Naive thymus-derived CD4-positive, alpha-beta T cell (primary cell): ENCODE data around the gene CDK4. TPM values are rescaled to one million over a fixed set of nuclear protein-coding genes. Genes with fewer than 3 reads are reported as not detected.

Experiments used
- ATAC-seq: fragments of 150-1000 bp; cut with Tn5 transposase; 2 replicates; pipeline ENCODE4 v1.10.0; 2021; ENCODE audit warnings: mild to moderate bottlenecking, moderate library complexity
- CTCF ChIA-PET: fragments of 350-600 bp; sonication (Branson Sonifier 250); formaldehyde crosslinking; loops from one replicate; lab custom pipeline; 2021; ENCODE audit warnings: antibody characterized with exemption; lab: Charles Lee
- POLR2A ChIA-PET: fragments of 350-600 bp; sonication (Branson Sonifier 250); formaldehyde crosslinking; loops from one replicate; lab custom pipeline; 2021; ENCODE audit warnings: antibody characterized with exemption, inconsistent platforms; lab: Charles Lee
- DNase-seq, 9 donors: peaks; one replicate each; pipeline versions ENCODE4 v3.0.0 to v3.0.0-alpha.2; 2020 to 2022; ENCODE audit warnings: mixed read lengths in 1 of 9
- H3K27ac ChIP-seq: one replicate; pipeline ENCODE4 v1.7.0; 2013; ENCODE audit warnings: mild to moderate bottlenecking, low read depth, low read length, moderate library complexity
- H3K27me3 ChIP-seq, 2 donors: one replicate each; pipeline ENCODE4 v1.7.0; 2013; ENCODE audit warnings: low read length in 2 of 2, mild to moderate bottlenecking in 2 of 2, moderate library complexity in 2 of 2; ENCODE audit not compliant: control insufficient read depth in 2 of 2, insufficient read depth in 2 of 2
- H3K36me3 ChIP-seq, 3 experiments: 1 replicate in 2 of 3; 2 replicates in 1 of 3; pipeline ENCODE4 v1.7.0; 2013; ENCODE audit warnings: low read length in 3 of 3, mild to moderate bottlenecking in 3 of 3, moderate library complexity in 1 of 3; ENCODE audit not compliant: insufficient read depth in 3 of 3, control insufficient read depth in 2 of 3
- H3K4me1 ChIP-seq, 2 donors: one replicate each; pipeline ENCODE4 v1.7.0; 2013; ENCODE audit warnings: low read length in 2 of 2, mild to moderate bottlenecking in 2 of 2, moderate library complexity in 1 of 2; ENCODE audit not compliant: control insufficient read depth in 2 of 2, insufficient read depth in 2 of 2
- H3K4me3 ChIP-seq: 2 replicates; pipeline ENCODE4 v1.7.0; 2013; ENCODE audit warnings: mild to moderate bottlenecking, low read length
- H3K9me3 ChIP-seq, 3 experiments: 1 replicate in 2 of 3; 2 replicates in 1 of 3; pipeline ENCODE4 v1.7.0; 2013; ENCODE audit warnings: low read length in 3 of 3; ENCODE audit not compliant: control insufficient read depth in 2 of 3
- H3K27ac Mint-ChIP-seq, 9 donors: one replicate each; pipeline ENCODE4 v1.8.0; 2020 to 2022; ENCODE audit warnings: mixed read lengths in 9 of 9, mild to moderate bottlenecking in 8 of 9, moderate library complexity in 5 of 9, inconsistent platforms in 2 of 9
- H3K27me3 Mint-ChIP-seq, 5 donors: one replicate each; pipeline ENCODE4 v1.8.0; 2021 to 2022; ENCODE audit warnings: mixed read lengths in 5 of 5, mild to moderate bottlenecking in 1 of 5
- H3K36me3 Mint-ChIP-seq, 5 donors: one replicate each; pipeline ENCODE4 v1.8.0; 2020 to 2022; ENCODE audit warnings: mixed read lengths in 5 of 5, mild to moderate bottlenecking in 3 of 5, inconsistent platforms in 1 of 5
- H3K4me1 Mint-ChIP-seq, 7 donors: one replicate each; pipeline ENCODE4 v1.8.0; 2020 to 2022; ENCODE audit warnings: mixed read lengths in 7 of 7, mild to moderate bottlenecking in 3 of 7, inconsistent platforms in 1 of 7
- H3K4me3 Mint-ChIP-seq, 10 donors: one replicate each; pipeline ENCODE4 v1.8.0; 2020 to 2022; ENCODE audit warnings: mild to moderate bottlenecking in 10 of 10, mixed read lengths in 10 of 10, moderate library complexity in 6 of 10, inconsistent platforms in 2 of 10
- H3K9me3 Mint-ChIP-seq, 11 donors: one replicate each; pipeline ENCODE4 v1.8.0; 2020 to 2022; ENCODE audit warnings: mixed read lengths in 11 of 11, mild to moderate bottlenecking in 4 of 11, inconsistent platforms in 1 of 11, moderate library complexity in 1 of 11
- intact Hi-C, 2 donors: fragments of 100-400 bp; cut with micrococcal nuclease; formaldehyde crosslinking; loops; one replicate each; pipeline ENCODE4 v1.15.1; 2023
- polyA plus RNA-seq, 2 donors: library from polyadenylated mRNA; unstranded; fragments of 300-500 nt; fragmentation: Illumina TruSeq; gene quantifications; one replicate each; pipeline ENCODE4 v1.2.3, GENCODE V29; 2021
- total RNA-seq, 6 experiments: library from RNA in 5 of 6; stranded (reverse) in 5 of 6; gene quantifications; 1 replicate in 5 of 6; 2 replicates in 1 of 6; pipeline ENCODE4 v1.2.3 and lab custom pipeline; 2021 to 2026

The CDK4 gene
- total and polyA plus RNA-seq, 7 experiments from 2014 or later, result 23.8 to 108 (median 49.5) TPM

DNA sequence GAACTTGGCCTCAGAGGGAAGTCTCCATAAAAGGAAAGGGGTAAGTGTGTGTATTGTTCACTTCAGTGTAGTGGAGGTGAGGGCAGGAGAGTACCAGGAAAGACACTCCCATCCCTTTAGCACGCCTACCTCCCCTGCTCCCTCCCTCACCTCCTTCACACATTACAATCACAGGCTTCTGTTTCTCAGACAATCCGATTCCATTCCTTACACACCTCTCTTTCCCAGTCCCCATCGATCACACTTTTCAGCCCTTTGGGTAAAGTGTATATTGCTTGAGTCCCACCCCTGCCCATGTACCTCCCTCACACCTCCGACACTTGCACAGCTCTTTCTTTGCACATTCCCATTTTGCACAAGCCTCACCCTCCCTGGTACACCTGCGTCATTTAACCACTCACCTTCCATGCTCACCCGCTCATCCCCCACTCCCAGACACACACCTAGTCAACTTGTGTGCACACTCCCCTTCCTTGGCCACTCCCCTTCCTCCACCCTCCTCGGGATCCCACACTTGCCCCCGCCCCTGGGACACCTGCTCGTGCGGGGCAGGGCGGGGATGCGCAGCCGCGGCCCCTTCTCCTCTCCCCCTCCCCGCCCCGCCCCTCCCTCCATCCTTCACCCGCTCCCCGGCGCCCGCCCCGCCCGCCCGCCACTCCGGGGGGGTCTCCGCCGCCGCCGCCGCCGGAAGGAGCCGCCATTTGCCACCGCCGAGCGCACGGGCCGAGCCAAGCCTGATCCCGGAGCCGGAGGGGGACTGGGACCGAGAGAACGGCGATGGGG is 2.5 kb upstream of the CDK4 start, which contains the start of gene MARCHF9:
Gene MARCHF9, plus strand, starts transcription at position 693 of the 783 bp plus-strand sequence. CDS start 426 bp downstream, outside the sequence.
- peak; percentile 63 to 92 (median 81) for DNase-seq
- H3K36me3 Mint-ChIP-seq, result peaks cover 4 to 31% (median 11%) of the 10 kb centered on the region in 5 donors
- CTCF ChIA-PET, result interaction anchor here (0.6 to 2.5 kb wide), 3 partner anchors 10 to 144 kb away, joined by 3 to 10 read pairs (median 3); no protein-coding TSS in a partner anchor
- Histone ChIP-seq H3K27me3 (no peaks in the 10 kb centered on the region), H3K9me3 (no peaks in the 10 kb centered on the region), H3K4me1 (peaks cover 35 to 45% of the 10 kb centered on the region in 2 donors), H3K4me3 (peak within 1 kb of the TSS; percentile 61), H3K36me3 (peaks cover 0 to 18% (median 0%) of the 10 kb centered on the region in 3 experiments), H3K27ac (peak within 1 kb of the TSS; percentile 85)
- intact Hi-C loops, result loop anchor here (2.0 to 10.0 kb wide), 8 partner anchors 14 to 1930 kb away; partner anchors contain the start of genes ARHGAP9 (in 1 of the 2), DNAJC14 (in 1 of the 2), NAB2 (in 1 of the 2) and PRIM1 (in 1 of the 2)
- H3K4me1 Mint-ChIP-seq, result peaks cover 46 to 73% (median 68%) of the 10 kb centered on the region in 7 donors
- H3K27ac Mint-ChIP-seq, result peak within 1 kb of the TSS; percentile 87 to 99 (median 93)
- ATAC-seq, result peak; percentile 60
- H3K27me3 Mint-ChIP-seq, result peaks cover 0 to 2% (median 0%) of the 10 kb centered on the region in 5 donors
- POLR2A ChIA-PET, result interaction anchor here (0.7 to 3.3 kb wide), 4 partner anchors 10 to 162 kb away, joined by 3 to 17 read pairs (median 6); partner anchors contain the start of genes CYP27B1 and TSPAN31
- peaks cover 0 to 2% (median 0%) of the 10 kb centered on the region in 11 donors for H3K9me3 Mint-ChIP-seq
- H3K4me3 Mint-ChIP-seq, result peak within 1 kb of the TSS; percentile 86 to 99 (median 94)

DNA sequence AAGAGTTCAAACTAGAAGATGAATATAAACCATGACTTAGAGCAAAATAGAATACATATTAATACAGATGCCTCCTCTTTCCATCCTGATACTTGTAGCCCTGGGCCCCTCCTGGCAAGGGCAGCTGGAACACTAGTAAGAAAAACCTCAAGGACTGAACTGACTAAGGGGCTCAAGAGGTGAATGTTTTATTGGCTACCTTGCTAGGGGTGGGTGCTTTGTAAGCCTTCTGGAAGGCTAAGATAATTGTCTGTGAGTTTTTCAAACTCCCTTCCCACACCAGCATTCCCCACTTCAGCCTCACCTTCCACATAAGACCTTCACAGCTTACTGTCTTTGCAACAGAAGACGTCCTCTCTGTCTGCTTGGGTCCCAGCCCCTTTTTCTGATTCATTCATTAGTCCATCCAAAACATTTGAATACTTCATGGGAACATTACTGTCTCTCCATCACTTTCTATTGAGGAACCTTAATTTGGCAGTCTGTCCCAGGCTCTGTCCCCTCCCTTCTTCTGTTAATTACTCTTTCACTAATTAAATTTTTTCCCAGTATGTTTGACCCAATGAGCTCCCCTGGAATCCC is 1.7 kb upstream of the CDK4 start:
- Mint-ChIP-seq H3K9me3 (peaks cover 0 to 2% (median 0%) of the 10 kb centered on the region in 11 donors), H3K4me1 (peaks cover 40 to 67% (median 62%) of the 10 kb centered on the region in 7 donors), H3K36me3 (peaks cover 3 to 31% (median 7%) of the 10 kb centered on the region in 5 donors), H3K27ac (peak overlapping the region; percentile 86 to 99 (median 93)), H3K27me3 (peaks cover 0 to 2% (median 0%) of the 10 kb centered on the region in 5 donors), H3K4me3 (peak overlapping the region; percentile 82 to 99 (median 93))
- DNase-seq (no peak), ATAC-seq (no peak)
- H3K36me3 ChIP-seq, result peaks cover 0 to 20% (median 0%) of the 10 kb centered on the region in 3 experiments
- intact Hi-C loops, result loop anchor here (2.0 to 10.0 kb wide), 9 partner anchors 13 to 1929 kb away; partner anchors contain the start of genes ARHGAP9 (in 1 of the 2), CTDSP2 (in 1 of the 2), DNAJC14 (in 1 of the 2) and NAB2 (in 1 of the 2)
- CTCF ChIA-PET, result interaction anchor here (0.6 to 1.0 kb wide), 3 partner anchors 11 to 145 kb away, joined by 3 read pairs; no protein-coding TSS in a partner anchor
- peak overlapping the region; percentile 85 for H3K27ac ChIP-seq
- H3K27me3 ChIP-seq, result no peaks in the 10 kb centered on the region
- POLR2A ChIA-PET, result interaction anchor here (0.6 to 3.3 kb wide), 4 partner anchors 9 to 283 kb away, joined by 3 to 17 read pairs (median 6); partner anchors contain the start of gene TSPAN31
- H3K4me1 ChIP-seq, result peaks cover 35 to 43% of the 10 kb centered on the region in 2 donors
- H3K4me3 ChIP-seq, result peak overlapping the region; percentile 56
- no peaks in the 10 kb centered on the region for H3K9me3 ChIP-seq

DNA sequence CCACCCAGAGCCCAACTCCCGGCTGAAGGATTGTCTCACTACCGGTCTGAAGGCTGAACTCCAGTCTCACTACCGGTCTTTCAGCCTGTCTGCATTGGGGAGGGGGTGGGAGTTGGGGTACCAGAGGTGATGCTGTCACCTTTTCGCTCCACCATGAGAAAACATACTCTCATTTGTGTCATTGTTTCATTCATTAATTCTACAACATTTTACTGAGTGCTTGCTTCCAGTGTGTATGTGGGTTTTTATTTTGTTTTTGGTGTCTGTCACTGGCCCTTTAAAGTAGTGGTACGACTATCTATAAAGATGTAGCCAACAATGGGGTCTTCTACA is 524 bp upstream of the CDK4 start:
- intact Hi-C loops, result loop anchor here (1.0 to 10.0 kb wide), 16 partner anchors 8 to 1928 kb away; partner anchors contain the start of genes ATP23 (in 2 of the 2), DDIT3 (in 2 of the 2), TSFM (in 2 of the 2) and ARHGAP9 (in 1 of the 2)
- ChIA-PET CTCF (interaction anchor here (0.8 kb wide), 1 partner anchor 167 kb away, joined by 3 read pairs; no protein-coding TSS in a partner anchor), POLR2A (interaction anchor here (0.9 to 1.0 kb wide), 3 partner anchors 8 to 59 kb away, joined by 3 to 9 read pairs (median 4); partner anchors contain the start of gene OS9)
- Histone ChIP-seq H3K27me3 (no peaks in the 10 kb centered on the region), H3K36me3 (peaks cover 0 to 13% (median 5%) of the 10 kb centered on the region in 3 experiments), H3K4me3 (peak overlapping the region; percentile 19), H3K27ac (peak overlapping the region; percentile 85), H3K4me1 (peaks cover 35 to 43% of the 10 kb centered on the region in 2 donors), H3K9me3 (no peaks in the 10 kb centered on the region)
- peak overlapping the region; percentile 86 to 99 (median 93) for H3K27ac Mint-ChIP-seq
- DNase-seq (no peak), ATAC-seq (no peak)
- peaks cover 3 to 27% (median 4%) of the 10 kb centered on the region in 5 donors for H3K36me3 Mint-ChIP-seq
- H3K4me1 Mint-ChIP-seq, result peaks cover 36 to 60% (median 58%) of the 10 kb centered on the region in 7 donors
- H3K4me3 Mint-ChIP-seq, result peak overlapping the region; percentile 82 to 98 (median 92)
- peaks cover 0 to 2% (median 0%) of the 10 kb centered on the region in 5 donors for H3K27me3 Mint-ChIP-seq
- H3K9me3 Mint-ChIP-seq, result no peaks in the 10 kb centered on the region

DNA sequence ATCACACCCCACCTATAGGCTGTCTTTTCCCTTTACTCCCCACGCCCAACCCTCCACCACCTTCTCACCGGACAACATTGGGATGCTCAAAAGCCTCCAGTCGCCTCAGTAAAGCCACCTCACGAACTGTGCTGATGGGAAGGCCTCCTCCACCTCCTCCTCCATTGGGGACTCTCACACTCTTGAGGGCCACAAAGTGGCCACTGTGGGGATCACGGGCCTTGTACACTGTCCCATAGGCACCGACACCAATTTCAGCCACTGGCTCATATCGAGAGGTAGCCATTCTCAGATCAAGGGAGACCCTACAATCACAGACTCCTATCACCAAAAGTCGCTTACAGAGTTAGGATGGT is 700 bp downstream of the CDK4 start:
- Mint-ChIP-seq H3K27me3 (no peaks in the 10 kb centered on the region), H3K36me3 (peaks cover 3 to 22% (median 4%) of the 10 kb centered on the region in 5 donors), H3K9me3 (no peaks in the 10 kb centered on the region), H3K4me1 (peaks cover 28 to 61% (median 54%) of the 10 kb centered on the region in 7 donors), H3K4me3 (peak overlapping the region; percentile 82 to 98 (median 92)), H3K27ac (peak overlapping the region; percentile 86 to 99 (median 93))
- Histone ChIP-seq H3K4me3 (peak overlapping the region; percentile 79), H3K27ac (peak overlapping the region; percentile 90), H3K4me1 (peaks cover 27 to 36% of the 10 kb centered on the region in 2 donors), H3K9me3 (no peaks in the 10 kb centered on the region), H3K36me3 (peaks cover 0 to 22% (median 5%) of the 10 kb centered on the region in 3 experiments), H3K27me3 (no peaks in the 10 kb centered on the region)
- ChIA-PET CTCF (no interaction called here), POLR2A (interaction anchor here (0.8 to 1.6 kb wide), 2 partner anchors 14 to 146 kb away, joined by 3 to 4 read pairs; partner anchors contain the start of gene DTX3)
- DNase-seq (no peak), ATAC-seq (no peak)
- intact Hi-C loops, result loop anchor here (5.0 to 10.0 kb wide), 6 partner anchors 274 to 1927 kb away; partner anchors contain the start of genes ARHGAP9 (in 1 of the 2), DNAJC14 (in 1 of the 2), NAB2 (in 1 of the 2) and PRIM1 (in 1 of the 2)

- ATAC-seq (no peak), DNase-seq (no peak)
- Mint-ChIP-seq H3K27ac (peak overlapping the region; percentile 86 to 99 (median 93)), H3K4me1 (peaks cover 31 to 63% (median 55%) of the 10 kb centered on the region in 7 donors), H3K27me3 (no peaks in the 10 kb centered on the region), H3K36me3 (peaks cover 3 to 20% (median 4%) of the 10 kb centered on the region in 5 donors), H3K4me3 (peak overlapping the region; percentile 82 to 98 (median 92)), H3K9me3 (no peaks in the 10 kb centered on the region)
- H3K4me3 ChIP-seq, result peak overlapping the region; percentile 79
- peak overlapping the region; percentile 90 for H3K27ac ChIP-seq
- POLR2A ChIA-PET, result interaction anchor here (0.6 to 1.6 kb wide), 3 partner anchors 9 to 146 kb away, joined by 3 to 5 read pairs (median 4); partner anchors contain the start of gene DTX3
- H3K4me1 ChIP-seq, result peaks cover 23 to 33% of the 10 kb centered on the region in 2 donors
- no peaks in the 10 kb centered on the region for H3K9me3 ChIP-seq
- no peaks in the 10 kb centered on the region for H3K27me3 ChIP-seq
- CTCF ChIA-PET, result interaction anchor here (1.2 to 1.5 kb wide), 2 partner anchors 9 to 10 kb away, joined by 3 to 4 read pairs; no protein-coding TSS in a partner anchor
- peaks cover 0 to 22% (median 5%) of the 10 kb centered on the region in 3 experiments for H3K36me3 ChIP-seq
- intact Hi-C loops, result loop anchor here (5.0 to 10.0 kb wide), 6 partner anchors 273 to 1926 kb away; partner anchors contain the start of genes ARHGAP9 (in 1 of the 2), DNAJC14 (in 1 of the 2), NAB2 (in 1 of the 2) and PRIM1 (in 1 of the 2)
Measured at GRCh38 chr12:57750561-57751431, 1.3 kb downstream of the CDK4 start.
